Testis (tissue), 2 donors: ENCODE measurements around the gene LAMP5.

Experiments
- POLR2A ChIP-seq: fragments of 450-650 bp; IDR thresholded peaks from one replicate; pipeline ENCODE4 v1.6.1; 2017; ENCODE audit warnings: antibody characterized with exemption, mild to moderate bottlenecking, moderate library complexity
- TF ChIP-seq, protein P1 (sequence below), 3 experiments: fragments of 450-650 bp in 2 of 3; fragments of 200-600 bp in 1 of 3; sonication (generic) in 1 of 3; IDR thresholded peaks; one replicate each; pipeline ENCODE4 v1.5.1; 2016 to 2019; ENCODE audit warnings: antibody characterized with exemption in 3 of 3, mild to moderate bottlenecking in 2 of 3, moderate library complexity in 1 of 3

GRCh38 chr20:9523636-9524035 is 9.2 kb downstream of the LAMP5 start:
- TF ChIP-seq, protein P1, sequence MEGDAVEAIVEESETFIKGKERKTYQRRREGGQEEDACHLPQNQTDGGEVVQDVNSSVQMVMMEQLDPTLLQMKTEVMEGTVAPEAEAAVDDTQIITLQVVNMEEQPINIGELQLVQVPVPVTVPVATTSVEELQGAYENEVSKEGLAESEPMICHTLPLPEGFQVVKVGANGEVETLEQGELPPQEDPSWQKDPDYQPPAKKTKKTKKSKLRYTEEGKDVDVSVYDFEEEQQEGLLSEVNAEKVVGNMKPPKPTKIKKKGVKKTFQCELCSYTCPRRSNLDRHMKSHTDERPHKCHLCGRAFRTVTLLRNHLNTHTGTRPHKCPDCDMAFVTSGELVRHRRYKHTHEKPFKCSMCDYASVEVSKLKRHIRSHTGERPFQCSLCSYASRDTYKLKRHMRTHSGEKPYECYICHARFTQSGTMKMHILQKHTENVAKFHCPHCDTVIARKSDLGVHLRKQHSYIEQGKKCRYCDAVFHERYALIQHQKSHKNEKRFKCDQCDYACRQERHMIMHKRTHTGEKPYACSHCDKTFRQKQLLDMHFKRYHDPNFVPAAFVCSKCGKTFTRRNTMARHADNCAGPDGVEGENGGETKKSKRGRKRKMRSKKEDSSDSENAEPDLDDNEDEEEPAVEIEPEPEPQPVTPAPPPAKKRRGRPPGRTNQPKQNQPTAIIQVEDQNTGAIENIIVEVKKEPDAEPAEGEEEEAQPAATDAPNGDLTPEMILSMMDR (IDR thresholded peaks at IDR 0.05): no peak
- TF ChIP-seq POLR2A: no peak
